HG03045 (cell line): ENCODE data around the gene LCP1.

Source experiments
- ATAC-seq: cut with Tn5 transposase; IDR thresholded peaks from one replicate; pipeline ENCODE4 v1.9.1; 2021; ENCODE audit warnings: mild to moderate bottlenecking, moderate library complexity; ENCODE audit not compliant: unreplicated experiment

Gene LCP1

GRCh38 chr13:46183018-46183946 is 1.3 kb upstream of the LCP1 start:
- no peak for ATAC-seq

DNA sequence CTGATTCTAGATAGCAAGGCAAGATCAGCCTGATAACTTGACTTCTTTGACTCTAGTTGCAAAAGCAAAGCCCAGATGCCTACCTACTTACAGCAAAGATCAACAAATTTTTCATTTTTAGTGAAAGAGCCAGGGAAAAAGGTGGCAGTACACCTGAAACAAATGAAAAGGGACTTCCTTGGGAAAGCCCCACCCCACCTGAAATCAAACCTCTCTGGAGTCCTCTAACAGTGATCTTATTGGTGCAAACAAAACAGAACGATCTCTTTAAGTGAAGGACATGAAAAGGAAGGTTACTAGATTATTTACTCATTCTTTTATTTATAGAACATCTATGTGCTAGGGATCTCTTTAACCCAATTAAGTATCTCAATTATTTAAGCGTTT is 507 bp upstream of the LCP1 start:
- ATAC-seq, result peak; percentile 0

- ATAC-seq, result no peak
Measured at GRCh38 chr13:46181377-46181839, 569 bp downstream of the LCP1 start.

DNA sequence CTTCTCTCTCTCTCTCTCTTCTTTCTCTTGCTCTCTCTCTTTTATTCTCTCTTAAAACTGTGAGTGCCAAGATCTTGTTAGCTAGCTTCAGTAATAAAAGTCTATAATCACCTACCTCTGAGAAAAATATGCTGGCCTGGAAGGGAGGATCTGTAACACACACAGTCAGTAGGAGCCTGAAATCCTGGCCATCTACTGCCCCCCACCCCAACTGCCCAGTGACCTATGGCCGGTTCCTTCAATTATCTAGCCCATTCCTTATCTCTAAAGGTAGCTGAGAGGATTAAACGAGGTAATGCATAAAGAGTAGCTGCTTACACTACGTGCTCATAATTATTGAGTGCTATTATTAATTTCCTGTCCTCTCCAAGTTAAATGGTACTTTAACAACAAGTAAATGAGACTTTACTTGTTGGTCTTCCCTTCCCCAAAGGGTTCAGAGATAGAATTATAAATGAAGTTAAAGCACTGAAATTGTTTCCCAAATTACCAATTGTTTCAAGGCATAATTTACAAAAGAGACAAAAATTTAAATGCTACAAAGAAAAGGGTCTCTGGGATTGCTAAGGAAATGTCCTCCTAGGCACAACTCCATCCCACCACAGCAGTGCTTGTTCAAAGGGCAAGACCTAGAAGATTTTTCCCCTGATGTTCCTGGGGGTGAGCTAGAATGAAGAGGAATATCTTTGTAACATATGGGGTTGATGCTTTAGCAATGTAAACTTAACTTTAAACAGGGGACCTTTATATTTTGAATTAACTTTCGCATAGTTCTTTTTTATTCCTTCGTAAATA is 1.8 kb downstream of the LCP1 start:
- ATAC-seq, result no peak

DNA sequence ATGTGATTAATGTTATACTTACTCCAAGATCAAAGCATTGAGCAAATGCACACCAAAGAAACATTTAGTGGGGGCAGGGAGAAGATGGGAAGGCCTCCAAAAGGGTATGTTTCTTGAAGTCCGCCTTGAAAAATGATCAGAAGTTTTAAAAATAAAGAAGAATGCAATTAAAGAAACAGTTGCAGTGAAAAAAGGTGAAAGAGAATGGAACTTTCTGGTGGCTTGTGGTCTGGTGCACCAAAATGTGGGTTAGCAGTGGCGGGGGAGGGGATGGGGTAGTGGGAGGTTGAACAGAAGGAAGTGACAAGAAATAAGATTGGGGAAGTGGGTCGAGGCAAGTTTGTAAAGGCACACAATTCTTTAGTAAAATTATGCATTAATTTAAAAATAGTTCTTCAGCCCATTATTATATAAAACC is 2.5 kb downstream of the LCP1 start:
- no peak for ATAC-seq

- ATAC-seq, result no peak
Measured at GRCh38 chr13:46178821-46179220, 3.2 kb downstream of the LCP1 start.

DNA sequence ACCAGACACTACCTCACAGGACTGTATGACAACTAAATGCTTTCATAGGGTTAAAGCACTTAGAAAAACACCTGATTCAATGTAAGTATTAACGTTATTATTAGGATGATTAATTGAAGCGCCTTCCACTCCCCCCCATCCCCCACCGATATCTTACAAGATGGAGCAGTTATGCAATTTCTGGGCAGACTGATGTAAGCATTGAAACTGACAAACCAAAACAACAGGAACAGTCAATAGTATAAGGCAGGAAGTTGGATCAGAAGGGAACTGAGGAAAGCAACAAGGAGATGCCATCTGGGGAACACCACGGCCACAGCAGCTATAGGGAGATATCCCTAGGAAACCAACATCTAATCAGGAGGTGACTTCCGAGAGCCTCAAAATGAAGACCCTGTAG is 3.8 kb downstream of the LCP1 start:
- ATAC-seq, result no peak

DNA sequence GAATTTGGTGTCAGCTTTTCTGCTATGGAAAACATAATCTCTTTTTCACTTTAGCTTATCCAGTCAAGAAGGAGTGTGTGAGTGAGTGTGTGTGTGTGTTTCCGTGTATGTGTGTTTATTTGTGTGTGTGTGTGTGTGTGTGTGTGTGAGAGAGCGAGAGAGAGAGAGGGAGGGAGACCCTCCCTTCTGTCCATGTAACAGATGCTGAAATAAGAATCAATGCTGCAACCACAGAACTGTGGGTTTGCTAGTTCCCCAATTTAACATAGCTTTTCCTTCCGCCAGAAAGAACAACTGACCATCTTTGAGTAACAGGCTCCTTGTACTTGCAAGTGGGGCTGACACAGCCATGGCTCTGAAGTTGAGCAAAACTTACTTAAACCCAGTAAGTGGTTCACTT is 5.2 kb downstream of the LCP1 start:
- ATAC-seq, result peak; percentile 35

GRCh38 chr13:46173656-46174055 is 8.3 kb downstream of the LCP1 start:
- peak; percentile 58 for ATAC-seq

- no peak for ATAC-seq
Measured at GRCh38 chr13:46172531-46172991, 9.4 kb downstream of the LCP1 start.

DNA sequence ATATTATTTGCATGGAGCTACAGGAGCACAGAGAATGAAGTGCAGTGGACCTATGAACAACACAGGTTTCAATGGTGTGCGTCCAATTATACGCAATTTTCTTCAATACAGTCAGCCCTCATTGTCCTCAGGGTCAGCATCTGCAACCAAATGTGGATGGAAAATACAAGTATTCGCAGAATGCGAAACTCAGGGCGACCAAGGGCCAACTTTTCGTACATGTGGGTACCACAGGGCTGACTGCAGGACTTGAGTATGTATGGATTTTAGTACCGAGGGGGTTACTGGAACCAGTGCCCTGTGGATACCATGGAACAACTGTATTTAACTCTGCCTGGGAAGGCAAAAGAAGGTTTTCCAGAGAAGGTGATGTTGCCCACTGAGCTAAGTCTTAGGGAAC is 10.2 kb downstream of the LCP1 start:
- no peak for ATAC-seq

- no peak for ATAC-seq
Measured at GRCh38 chr13:46171217-46171616, 10.8 kb downstream of the LCP1 start.

DNA sequence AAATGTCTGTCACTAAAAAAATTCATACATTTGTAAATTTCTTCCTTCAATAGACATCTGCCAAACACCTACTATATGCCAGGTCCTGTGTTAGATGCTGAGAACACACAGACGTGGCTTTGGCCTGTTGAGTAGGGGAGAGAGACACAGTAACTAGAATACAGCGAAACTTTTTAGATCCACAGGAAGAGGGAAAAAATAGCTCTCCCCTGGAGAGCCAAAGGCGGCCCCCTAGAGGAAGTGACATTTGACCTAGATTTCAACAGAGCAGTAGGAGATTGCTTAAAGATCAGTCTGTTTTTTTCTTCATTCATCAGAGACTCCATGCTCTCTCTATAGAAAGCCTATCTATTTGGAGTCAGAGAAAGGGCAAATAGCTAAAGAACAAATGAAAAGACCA is 11.3 kb downstream of the LCP1 start:
- no peak for ATAC-seq

DNA sequence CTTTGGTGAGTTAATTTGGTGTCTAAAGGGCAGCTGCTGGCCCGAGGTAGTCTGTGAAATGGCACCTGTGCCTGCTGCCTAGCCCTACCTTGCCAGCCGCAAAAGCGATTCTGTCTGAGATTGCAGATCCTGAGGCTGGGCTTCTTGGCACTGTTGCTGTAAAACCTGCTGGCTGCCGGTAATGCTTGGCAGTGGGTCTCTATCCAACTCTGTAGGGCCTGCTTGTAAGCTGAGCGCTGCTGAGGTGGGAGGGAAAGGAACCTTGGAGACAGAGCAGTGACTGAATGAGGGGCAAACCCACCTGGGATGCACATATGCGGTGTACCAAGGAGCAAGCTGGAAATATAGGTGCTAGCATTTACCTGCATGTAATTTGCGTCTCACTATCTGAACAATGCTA is 11.7 kb downstream of the LCP1 start:
- ATAC-seq, result no peak

- no peak for ATAC-seq
Measured at GRCh38 chr13:46169758-46170157, 12.2 kb downstream of the LCP1 start.

DNA sequence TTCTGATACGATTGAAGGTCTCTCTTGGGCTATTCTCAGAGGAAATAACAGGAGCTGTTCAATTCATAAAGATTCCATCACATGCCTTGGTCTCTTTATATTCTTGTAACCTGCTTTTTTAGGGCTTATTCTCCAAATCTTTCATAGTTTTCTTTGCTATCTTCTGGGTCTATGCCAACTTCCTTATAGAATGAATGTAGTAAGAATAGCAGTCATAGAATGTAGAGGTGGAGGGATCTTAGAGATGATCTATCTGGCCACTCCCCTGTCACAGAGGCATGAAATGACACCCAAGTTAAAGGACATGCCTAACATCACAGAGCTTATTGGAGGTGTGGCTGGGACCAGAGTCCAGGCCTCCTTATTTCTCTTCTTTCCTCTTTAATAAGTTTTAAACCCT is 13.2 kb downstream of the LCP1 start:
- no peak for ATAC-seq

- peak; percentile 35 for ATAC-seq
Measured at GRCh38 chr13:46168341-46168740, 13.6 kb downstream of the LCP1 start.

GRCh38 chr13:46166947-46167610 is 14.9 kb downstream of the LCP1 start:
- no peak for ATAC-seq

GRCh38 chr13:46166224-46166584 is 15.8 kb downstream of the LCP1 start:
- no peak for ATAC-seq

GRCh38 chr13:46165485-46166223 is 16.3 kb downstream of the LCP1 start:
- peak; percentile 52 for ATAC-seq

GRCh38 chr13:46164661-46165060 is 17.3 kb downstream of the LCP1 start:
- ATAC-seq, result no peak
